ENCODE data around the gene ITPRIP.

ITPRIP gene

GRCh38 chr10:104331208-104331838 is 6.9 kb downstream of the ITPRIP start:
- Histone ChIP-seq H3K9me2 (ENCODE audit: low read depth, low read length) (no peaks in the 10 kb centered on the region), H3K4me3 (ENCODE audit: low read depth, low read length, poor library complexity, severe bottlenecking) (no peak overlapping the region), H3K9me3 (ENCODE audit: low read length) (no peaks in the 10 kb centered on the region), H3K4me2 (ENCODE audit: low read length) (no peak overlapping the region), H2AFZ (ENCODE audit: low read length) (no peak overlapping the region), H4K20me1 (ENCODE audit: insufficient read depth, low read length) (no peaks in the 10 kb centered on the region), H3K9ac (ENCODE audit: low read length) (no peak overlapping the region), H3K27me3 (ENCODE audit: insufficient read depth, low read length) (no peaks in the 10 kb centered on the region), H3K27ac (ENCODE audit: low read depth, low read length, poor library complexity, severe bottlenecking) (no peak overlapping the region), H3K79me2 (ENCODE audit: insufficient read depth, low read length) (no peaks in the 10 kb centered on the region), H3K4me1 (ENCODE audit: insufficient read depth, low read length, severe bottlenecking) (peaks cover 13% of the 10 kb centered on the region), H3F3A (ENCODE audit: insufficient read depth, low read length) (no peaks in the 10 kb centered on the region), H3K36me3 (ENCODE audit: insufficient read depth, low read length) (no peaks in the 10 kb centered on the region; the same call in 1 of the 2 replicates)
- TF ChIP-seq EZH2 (IDR thresholded peaks at IDR 0.05; ENCODE audit: borderline replicate concordance, low read length): no peak
- TF ChIP-seq, protein P1, sequence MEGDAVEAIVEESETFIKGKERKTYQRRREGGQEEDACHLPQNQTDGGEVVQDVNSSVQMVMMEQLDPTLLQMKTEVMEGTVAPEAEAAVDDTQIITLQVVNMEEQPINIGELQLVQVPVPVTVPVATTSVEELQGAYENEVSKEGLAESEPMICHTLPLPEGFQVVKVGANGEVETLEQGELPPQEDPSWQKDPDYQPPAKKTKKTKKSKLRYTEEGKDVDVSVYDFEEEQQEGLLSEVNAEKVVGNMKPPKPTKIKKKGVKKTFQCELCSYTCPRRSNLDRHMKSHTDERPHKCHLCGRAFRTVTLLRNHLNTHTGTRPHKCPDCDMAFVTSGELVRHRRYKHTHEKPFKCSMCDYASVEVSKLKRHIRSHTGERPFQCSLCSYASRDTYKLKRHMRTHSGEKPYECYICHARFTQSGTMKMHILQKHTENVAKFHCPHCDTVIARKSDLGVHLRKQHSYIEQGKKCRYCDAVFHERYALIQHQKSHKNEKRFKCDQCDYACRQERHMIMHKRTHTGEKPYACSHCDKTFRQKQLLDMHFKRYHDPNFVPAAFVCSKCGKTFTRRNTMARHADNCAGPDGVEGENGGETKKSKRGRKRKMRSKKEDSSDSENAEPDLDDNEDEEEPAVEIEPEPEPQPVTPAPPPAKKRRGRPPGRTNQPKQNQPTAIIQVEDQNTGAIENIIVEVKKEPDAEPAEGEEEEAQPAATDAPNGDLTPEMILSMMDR (IDR thresholded peaks at IDR 0.05; ENCODE audit: low read length): no peak

- Histone ChIP-seq H3K4me1 (ENCODE audit: insufficient read depth, low read length, severe bottlenecking) (peaks cover 13% of the 10 kb centered on the region), H3F3A (ENCODE audit: insufficient read depth, low read length) (no peaks in the 10 kb centered on the region), H2AFZ (ENCODE audit: low read length) (no peak overlapping the region), H3K9ac (ENCODE audit: low read length) (no peak overlapping the region), H3K9me3 (ENCODE audit: low read length) (no peaks in the 10 kb centered on the region), H4K20me1 (ENCODE audit: insufficient read depth, low read length) (no peaks in the 10 kb centered on the region), H3K79me2 (ENCODE audit: insufficient read depth, low read length) (no peaks in the 10 kb centered on the region), H3K27ac (ENCODE audit: low read depth, low read length, poor library complexity, severe bottlenecking) (no peak overlapping the region), H3K36me3 (ENCODE audit: insufficient read depth, low read length) (no peaks in the 10 kb centered on the region; the same call in 1 of the 2 replicates), H3K9me2 (ENCODE audit: low read depth, low read length) (no peaks in the 10 kb centered on the region), H3K27me3 (ENCODE audit: insufficient read depth, low read length) (no peaks in the 10 kb centered on the region), H3K4me2 (ENCODE audit: low read length) (no peak overlapping the region), H3K4me3 (ENCODE audit: low read depth, low read length, poor library complexity, severe bottlenecking) (no peak overlapping the region)
- TF ChIP-seq, protein P1 (IDR thresholded peaks at IDR 0.05; ENCODE audit: low read length): no peak
- TF ChIP-seq EZH2 (IDR thresholded peaks at IDR 0.05; ENCODE audit: borderline replicate concordance, low read length): no peak
Measured at GRCh38 chr10:104330168-104331110, 7.8 kb downstream of the ITPRIP start.

GRCh38 chr10:104329735-104330134 is 8.5 kb downstream of the ITPRIP start:
- no peaks in the 10 kb centered on the region for H3K79me2 ChIP-seq (ENCODE audit: insufficient read depth, low read length)
- H3K9ac ChIP-seq (ENCODE audit: low read length): no peak overlapping the region

More at GRCh38 chr10:104329735-104330134, 8.5 kb downstream of the ITPRIP start:
- no peaks in the 10 kb centered on the region for H3F3A ChIP-seq (ENCODE audit: insufficient read depth, low read length)
- H3K27ac ChIP-seq (ENCODE audit: low read depth, low read length, poor library complexity, severe bottlenecking): no peak overlapping the region
- H3K9me3 ChIP-seq (ENCODE audit: low read length): no peaks in the 10 kb centered on the region
- no peak overlapping the region for H3K4me2 ChIP-seq (ENCODE audit: low read length)
- no peaks in the 10 kb centered on the region for H3K27me3 ChIP-seq (ENCODE audit: insufficient read depth, low read length)
- H4K20me1 ChIP-seq (ENCODE audit: insufficient read depth, low read length): no peaks in the 10 kb centered on the region
- peaks cover 13% of the 10 kb centered on the region for H3K4me1 ChIP-seq (ENCODE audit: insufficient read depth, low read length, severe bottlenecking)
- H2AFZ ChIP-seq (ENCODE audit: low read length): no peak overlapping the region
- H3K9me2 ChIP-seq (ENCODE audit: low read depth, low read length): no peaks in the 10 kb centered on the region
- TF ChIP-seq, protein P1 (IDR thresholded peaks at IDR 0.05; ENCODE audit: low read length): no peak
- no peak for TF ChIP-seq EZH2 (IDR thresholded peaks at IDR 0.05; ENCODE audit: borderline replicate concordance, low read length)
- no peak overlapping the region for H3K4me3 ChIP-seq (ENCODE audit: low read depth, low read length, poor library complexity, severe bottlenecking)
- no peaks in the 10 kb centered on the region; the same call in 1 of the 2 replicates for H3K36me3 ChIP-seq (ENCODE audit: insufficient read depth, low read length)

Measured in OCI-LY1 (cell line).